ENCODE data around the gene KRT35.
"Not testable (repeated sequence)": the region's sequence is repeated elsewhere in the genome, so short reads cannot be mapped to it uniquely, and the experiment has no call there.

KRT35 gene

DNA sequence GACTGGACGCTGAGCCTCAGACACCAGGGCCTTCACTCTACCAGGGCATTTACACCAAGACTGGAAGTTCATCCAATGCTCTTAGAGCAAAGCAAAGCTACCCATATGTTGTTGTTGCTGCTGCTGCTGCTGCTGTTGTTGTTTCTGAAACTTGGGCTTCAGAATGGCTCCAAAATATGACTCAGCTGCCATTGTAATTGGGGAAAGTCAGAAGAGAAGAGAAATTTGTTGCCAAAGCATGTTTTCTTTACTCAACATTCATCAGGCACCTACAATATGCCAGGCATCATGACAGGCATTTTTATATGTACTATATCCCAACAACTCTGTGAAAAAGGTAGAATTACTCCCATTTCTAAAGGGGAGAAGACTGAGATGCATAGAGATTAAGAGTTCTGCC, 25.7 kb downstream of the KRT35 start:
- DNase-seq (ENCODE audit: low read depth, low spot score) = peak; percentile 52

GRCh38 chr17:41453066-41453465, 27.9 kb downstream of the KRT35 start:
- DNase-seq (ENCODE audit: low read depth, low spot score) = no peak

DNA sequence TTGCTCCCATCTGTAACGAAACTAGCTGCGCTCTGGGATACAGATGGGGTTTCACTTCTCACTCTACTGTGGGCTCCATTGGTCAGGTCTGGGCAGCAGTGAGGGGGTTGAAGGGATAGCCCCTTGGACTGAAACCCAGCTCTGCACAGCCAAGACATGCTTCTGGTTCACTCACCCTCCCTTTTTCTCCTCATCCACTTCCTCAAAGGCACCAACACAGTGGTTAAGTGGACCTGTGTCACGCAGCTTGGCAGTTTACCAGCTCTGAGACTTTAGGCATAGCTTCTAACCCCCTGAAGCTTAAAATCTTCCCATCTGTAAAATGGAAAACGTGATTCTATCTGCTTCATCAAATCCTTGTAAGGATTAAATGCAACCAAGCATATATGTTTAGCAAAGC, 28.7 kb downstream of the KRT35 start:
- DNase-seq (ENCODE audit: low read depth, low spot score) = no peak

DNA sequence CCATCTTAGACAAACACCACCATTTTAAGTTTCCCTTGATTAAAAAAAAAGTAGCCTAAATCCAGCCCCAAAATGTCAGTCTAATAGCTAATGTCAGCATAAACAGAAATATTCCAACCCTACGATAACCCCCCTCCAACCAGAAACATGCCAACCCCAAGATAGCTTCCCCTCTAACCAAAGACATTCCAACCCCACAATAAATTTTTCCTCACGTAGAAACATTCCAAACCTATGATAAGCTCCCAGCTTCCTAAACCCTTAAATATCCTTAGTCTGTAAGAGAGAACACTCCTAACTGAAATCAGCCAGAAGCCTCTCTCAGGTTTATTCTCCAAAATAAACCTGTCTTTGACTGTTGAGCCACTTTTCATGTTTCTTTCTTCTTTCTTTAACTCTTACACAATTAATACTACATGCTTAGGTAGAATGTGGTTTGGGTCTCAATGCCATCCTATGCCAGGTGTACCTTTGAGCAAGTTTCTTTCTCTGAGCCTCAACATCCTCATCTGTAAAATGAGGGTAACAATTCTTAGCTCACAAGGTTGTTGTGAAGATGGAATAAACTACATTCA, 29.7 kb downstream of the KRT35 start:
- peak; percentile 19 for DNase-seq (ENCODE audit: low read depth, low spot score)

GRCh38 chr17:41449008-41449407, 31.9 kb downstream of the KRT35 start:
- DNase-seq (ENCODE audit: low read depth, low spot score) = no peak

GRCh38 chr17:41448506-41448905, 32.4 kb downstream of the KRT35 start:
- no peak for DNase-seq (ENCODE audit: low read depth, low spot score)

DNA sequence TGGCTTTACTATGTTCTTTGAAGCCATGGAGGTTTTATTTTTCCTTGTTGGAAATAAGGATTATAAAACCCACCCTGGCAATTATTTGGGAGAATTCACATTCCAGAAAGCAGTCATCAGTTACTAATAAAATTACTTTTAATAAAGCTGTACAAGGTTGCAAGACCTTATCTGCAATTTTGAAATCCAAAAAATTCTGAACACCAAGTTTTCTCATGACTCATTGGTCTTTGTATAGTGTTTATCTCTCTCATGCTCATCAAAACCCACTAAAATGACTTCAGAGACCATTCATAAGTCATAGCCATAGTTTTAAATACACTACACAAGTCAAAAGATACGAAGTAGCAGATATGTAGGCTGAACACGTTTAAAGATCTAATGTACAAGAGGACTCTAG, 34.1 kb downstream of the KRT35 start:
- DNase-seq (ENCODE audit: low read depth, low spot score) = no peak

GRCh38 chr17:41444640-41445039, 36.3 kb downstream of the KRT35 start:
- DNase-seq (ENCODE audit: low read depth, low spot score) = no peak

DNA sequence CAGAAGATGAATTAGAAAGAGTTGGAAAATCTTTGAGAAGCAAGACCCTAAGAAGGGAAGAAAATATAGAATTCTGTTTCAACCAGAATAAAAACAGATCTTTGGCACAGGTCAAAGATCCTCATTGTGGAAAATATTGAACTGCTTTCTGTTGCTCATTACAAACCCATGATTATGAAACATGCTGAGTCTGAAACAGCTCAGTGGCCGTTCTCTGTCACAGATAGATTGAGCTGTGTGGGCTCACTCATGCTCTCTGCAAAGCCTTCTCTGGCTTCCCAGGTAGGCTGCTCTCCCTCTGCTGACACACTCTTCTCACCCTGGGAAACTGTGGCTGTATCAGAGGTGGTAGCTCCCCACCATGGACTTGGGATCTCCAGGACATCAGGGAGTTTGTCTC, 36.8 kb downstream of the KRT35 start:
- no peak for DNase-seq (ENCODE audit: low read depth, low spot score)

GRCh38 chr17:41442739-41443138, 38.2 kb downstream of the KRT35 start:
- peak; percentile 46 for DNase-seq (ENCODE audit: low read depth, low spot score)

DNA sequence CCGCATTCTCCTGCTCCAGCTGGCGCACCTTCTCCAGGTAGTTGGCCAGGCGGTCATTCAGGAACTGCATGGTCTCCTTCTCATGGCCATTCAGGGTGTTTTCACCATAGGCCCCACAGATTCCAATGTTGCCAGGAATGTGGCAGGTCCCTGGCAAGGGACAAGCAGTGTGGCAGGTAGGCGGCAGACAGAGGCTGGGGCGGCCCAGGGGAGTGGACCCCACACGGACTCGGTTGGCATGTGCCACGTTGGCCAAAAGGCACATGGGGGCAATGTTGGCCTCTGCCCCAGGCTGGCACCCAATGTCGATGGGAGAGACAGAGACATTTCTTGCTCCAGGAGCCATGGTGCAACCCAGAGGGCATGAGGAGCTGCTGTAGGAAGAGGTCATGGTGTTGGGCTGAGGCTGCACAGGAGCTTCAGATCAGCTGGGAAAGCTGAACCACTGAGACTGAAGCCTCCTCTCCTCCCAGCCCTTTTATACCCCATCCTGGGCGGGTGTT, 40.4 kb downstream of the KRT35 start, which contains the start of gene KRT38:
KRT38 (minus strand) TSS at position 453 of the 503 bp plus-strand sequence; CDS start at position 391, 62 bp downstream.
- DNase-seq (ENCODE audit: low read depth, low spot score) = no peak

DNA sequence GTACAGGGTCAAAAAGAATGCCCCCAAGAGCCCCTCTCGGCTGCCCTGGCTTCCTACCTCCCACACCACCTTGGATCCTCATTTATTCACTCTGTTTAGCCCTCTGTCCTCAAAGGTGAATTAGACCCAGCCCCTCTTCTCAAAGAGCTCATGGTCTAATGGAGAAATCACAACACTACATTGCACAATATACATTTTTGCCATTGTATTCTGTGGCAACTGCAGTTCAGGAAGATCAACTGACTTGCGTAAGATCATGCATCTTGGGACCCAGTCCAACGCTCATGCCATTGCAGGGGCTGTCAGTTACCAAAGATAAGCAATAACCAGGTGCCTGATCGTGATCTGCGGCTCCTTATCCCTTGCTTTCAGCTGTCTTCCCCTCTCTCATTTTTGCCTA, 41.6 kb downstream of the KRT35 start:
- DNase-seq (ENCODE audit: low read depth, low spot score) = no peak

GRCh38 chr17:41437769-41438168, 43.2 kb downstream of the KRT35 start:
- no peak for DNase-seq (ENCODE audit: low read depth, low spot score)

- DNase-seq (ENCODE audit: low read depth, low spot score) = no peak
Observed at GRCh38 chr17:41437254-41437653, 43.7 kb downstream of the KRT35 start.

DNA sequence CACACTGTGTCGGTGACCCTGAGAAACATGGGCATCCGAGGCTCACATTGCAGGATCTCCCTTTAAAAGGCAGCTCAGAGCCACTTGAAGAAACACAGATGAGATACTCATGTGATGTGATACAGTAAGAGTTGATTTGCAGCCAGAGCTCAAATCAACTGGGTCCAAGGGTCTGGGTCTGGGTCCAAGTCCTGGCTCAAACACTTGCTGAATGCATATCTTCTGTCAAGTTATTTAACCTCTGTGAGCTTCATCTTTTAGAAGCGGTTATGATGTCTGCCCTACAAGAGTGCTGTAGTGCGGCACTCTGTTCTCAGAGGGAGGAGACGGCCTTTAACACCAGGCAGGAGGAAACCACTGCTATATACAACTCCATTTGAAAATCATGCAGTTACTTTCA, 46.5 kb downstream of the KRT35 start:
- DNase-seq (ENCODE audit: low read depth, low spot score) = no peak

DNA sequence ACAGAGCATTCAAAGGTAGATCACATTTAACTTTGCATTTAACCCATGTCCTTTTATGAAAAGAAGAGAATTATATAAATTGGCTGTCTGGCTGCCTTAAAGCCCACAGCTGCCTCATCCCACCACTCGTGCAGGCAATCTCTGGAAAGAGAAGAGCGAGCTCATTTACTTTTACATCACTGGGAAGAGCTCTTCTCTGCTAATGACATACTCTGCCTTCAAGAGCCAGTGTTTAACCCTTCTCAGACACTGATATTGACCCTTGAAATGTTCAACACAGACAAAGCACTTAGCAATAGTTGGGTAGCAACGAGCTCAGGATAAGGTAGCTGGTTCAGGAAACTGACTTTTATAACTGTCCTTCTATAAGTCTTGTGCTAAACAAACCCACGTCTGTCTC, 46.9 kb downstream of the KRT35 start:
- no peak for DNase-seq (ENCODE audit: low read depth, low spot score)

DNA sequence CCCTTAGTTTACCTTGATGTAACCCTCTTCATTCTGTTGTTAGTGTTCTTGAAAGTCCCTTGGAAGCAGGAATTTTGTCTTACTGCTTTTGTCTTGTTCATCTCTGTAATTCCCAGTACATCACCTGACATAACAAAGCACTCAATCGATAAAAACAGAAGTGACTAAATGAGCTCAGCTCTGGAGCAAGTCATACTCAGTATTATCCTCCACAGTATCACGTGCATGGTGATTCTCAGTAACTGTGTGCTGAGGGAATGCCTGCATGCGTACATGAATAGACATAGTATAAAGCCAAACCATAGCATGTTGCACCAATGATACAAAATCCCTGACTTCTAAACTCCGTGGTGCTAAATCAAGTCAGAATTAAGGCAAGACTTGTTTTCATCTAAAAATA, 47.4 kb downstream of the KRT35 start:
- no peak for DNase-seq (ENCODE audit: low read depth, low spot score)

- DNase-seq (ENCODE audit: low read depth, low spot score) = not testable (repeated sequence)
Observed at GRCh38 chr17:41430376-41430775, 50.6 kb downstream of the KRT35 start.

DNA sequence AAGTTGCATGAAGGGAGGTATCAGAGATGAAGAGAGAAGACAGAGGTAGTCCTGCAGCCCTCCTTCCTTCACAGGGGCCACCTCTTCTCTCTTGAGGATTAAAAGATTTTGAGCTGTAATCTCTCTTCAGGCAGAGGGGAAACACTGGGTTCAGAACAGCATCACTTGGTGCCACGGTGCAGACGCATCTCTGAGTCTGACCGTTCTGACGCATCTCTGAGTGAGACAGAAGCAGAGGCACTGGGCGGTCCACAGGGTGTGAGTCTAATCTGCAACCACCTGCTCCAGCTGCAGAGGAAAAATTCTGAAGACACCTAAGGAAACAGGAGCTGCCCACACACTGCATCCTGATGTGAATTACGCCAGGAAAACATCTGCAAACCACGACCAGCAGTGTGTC, 51.3 kb downstream of the KRT35 start:
- no peak for DNase-seq (ENCODE audit: low read depth, low spot score)

DNA sequence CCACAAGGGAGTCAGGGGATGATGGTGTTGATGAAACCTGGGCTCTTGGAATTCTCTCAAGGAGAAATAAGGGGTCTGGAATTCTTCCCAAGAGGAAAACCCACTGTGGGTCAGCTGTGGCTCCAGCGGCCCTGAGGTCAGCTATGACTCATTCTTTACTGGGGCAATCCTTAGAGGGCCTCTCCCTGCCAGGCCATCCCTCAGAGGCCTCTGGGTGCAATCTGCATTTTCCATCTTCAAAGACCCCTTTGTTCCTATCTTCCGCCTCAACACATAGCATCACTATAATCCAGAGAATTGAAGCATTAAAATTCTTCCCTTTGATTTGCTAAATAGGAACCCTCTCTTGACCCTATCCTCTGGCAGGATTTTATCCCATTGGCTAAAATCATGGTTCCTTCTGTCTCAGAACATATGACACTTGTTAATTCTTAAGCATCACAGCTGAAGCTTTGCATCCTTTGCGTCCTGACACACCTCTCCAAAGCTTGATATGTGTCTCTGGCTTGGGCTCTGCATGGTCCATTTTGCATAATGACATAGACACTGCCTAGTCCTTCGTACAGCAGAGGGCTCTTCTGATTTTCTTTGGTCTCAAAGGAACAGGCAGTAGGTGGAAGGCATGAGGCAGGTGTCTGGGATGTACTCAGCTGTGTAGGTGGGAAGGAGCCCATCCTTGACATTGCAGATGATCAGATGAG, 52.2 kb downstream of the KRT35 start:
- peak; percentile 68 for DNase-seq (ENCODE audit: low read depth, low spot score)
